ENCODE measurements around the gene SYF2.

Gene SYF2

DNA sequence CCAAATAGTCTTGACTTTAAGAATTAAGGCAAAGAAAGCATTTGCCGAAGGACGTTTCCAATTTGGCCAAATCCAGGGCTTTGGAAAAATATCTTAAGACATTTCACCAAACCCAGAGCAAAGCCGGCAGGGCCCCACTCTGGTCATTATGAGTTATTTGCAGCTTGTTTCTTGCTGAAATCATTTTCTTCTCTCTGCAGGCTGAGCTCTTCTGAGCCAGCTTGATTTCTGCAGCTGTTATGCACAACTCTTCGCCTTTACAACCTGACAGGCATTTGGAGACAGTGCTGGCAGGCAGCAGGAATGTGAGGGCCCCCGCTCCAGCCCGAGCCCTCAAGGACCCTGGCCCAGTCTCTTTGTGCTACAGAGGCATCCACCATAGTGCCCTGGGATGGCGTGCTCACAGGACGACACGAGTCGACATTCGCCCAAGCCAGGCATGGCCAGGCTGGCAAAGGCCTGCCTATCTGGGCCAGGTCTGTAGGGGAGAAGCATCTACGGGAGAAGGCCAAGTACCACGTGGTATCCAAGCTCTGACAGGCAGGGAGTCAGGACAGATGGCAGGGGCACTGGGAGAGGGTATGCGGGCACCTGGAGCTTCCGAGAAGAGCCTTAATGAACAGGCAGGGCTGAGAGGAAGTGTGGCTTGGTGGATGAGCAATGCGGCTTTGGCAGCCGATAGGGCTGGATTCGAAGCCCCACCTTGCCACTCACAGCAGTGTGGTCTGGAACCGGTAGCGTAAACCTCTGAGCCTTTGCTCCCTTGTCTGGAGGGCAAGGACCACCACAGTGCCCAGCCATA is 32.3 kb downstream of the SYF2 start:
- TF ChIP-seq, protein P1, sequence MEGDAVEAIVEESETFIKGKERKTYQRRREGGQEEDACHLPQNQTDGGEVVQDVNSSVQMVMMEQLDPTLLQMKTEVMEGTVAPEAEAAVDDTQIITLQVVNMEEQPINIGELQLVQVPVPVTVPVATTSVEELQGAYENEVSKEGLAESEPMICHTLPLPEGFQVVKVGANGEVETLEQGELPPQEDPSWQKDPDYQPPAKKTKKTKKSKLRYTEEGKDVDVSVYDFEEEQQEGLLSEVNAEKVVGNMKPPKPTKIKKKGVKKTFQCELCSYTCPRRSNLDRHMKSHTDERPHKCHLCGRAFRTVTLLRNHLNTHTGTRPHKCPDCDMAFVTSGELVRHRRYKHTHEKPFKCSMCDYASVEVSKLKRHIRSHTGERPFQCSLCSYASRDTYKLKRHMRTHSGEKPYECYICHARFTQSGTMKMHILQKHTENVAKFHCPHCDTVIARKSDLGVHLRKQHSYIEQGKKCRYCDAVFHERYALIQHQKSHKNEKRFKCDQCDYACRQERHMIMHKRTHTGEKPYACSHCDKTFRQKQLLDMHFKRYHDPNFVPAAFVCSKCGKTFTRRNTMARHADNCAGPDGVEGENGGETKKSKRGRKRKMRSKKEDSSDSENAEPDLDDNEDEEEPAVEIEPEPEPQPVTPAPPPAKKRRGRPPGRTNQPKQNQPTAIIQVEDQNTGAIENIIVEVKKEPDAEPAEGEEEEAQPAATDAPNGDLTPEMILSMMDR (IDR thresholded peaks at IDR 0.05), result no peak
- no peaks in the 10 kb centered on the region for H3K36me3 ChIP-seq (ENCODE audit: control insufficient read depth, insufficient read depth, low read length)

DNA sequence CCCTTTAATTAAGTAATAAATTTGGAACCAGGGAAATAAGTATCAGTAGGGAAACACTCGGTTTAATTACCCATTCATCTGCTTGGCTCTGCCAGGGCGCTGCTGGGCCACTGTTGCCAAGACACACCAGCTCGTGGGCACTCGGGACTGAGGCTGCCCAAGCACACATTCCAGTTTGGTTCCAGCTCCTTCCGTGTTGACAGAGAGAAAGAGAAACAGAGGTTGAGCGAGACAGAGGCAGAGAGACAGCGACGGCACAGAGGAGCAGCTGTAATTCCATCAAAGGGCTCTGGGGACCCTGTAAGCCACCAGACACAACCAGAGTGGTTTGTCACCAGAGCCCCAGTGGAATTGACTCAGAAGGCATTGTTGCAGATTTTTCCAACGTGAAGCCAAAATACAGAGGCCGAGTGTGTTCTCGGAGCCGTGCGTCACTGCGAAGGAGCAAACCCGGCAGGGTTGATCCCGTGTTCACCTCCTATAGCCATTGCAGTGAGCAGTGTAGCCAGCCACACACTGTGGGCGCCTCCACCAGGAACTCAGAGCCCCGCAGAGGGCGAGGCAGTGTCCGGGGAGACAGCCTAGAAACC is 33.5 kb downstream of the SYF2 start:
- Histone ChIP-seq H3K4me3 (ENCODE audit: low read depth, low read length) (no peak overlapping the region), H3K79me2 (no peaks in the 10 kb centered on the region), H3K27me3 (ENCODE audit: control insufficient read depth, insufficient read depth, low read length) (no peaks in the 10 kb centered on the region), H3K36me3 (ENCODE audit: control insufficient read depth, insufficient read depth, low read length) (no peaks in the 10 kb centered on the region), H3K27ac (no peak overlapping the region), H2AFZ (no peak overlapping the region), H3K4me2 (ENCODE audit: low read length) (no peak overlapping the region), H3K9ac (no peak overlapping the region), H3K4me1 (no peaks in the 10 kb centered on the region), H3K9me3 (ENCODE audit: control insufficient read depth, low read length) (no peaks in the 10 kb centered on the region)
- TF ChIP-seq, protein P1 (IDR thresholded peaks at IDR 0.05), result no peak

More for the DNA sequence above, 32.3 kb downstream of the SYF2 start:
- Histone ChIP-seq H3K79me2 (no peaks in the 10 kb centered on the region), H3K27ac (no peak overlapping the region), H3K27me3 (ENCODE audit: control insufficient read depth, insufficient read depth, low read length) (no peaks in the 10 kb centered on the region), H3K9ac (no peak overlapping the region), H3K9me3 (ENCODE audit: control insufficient read depth, low read length) (no peaks in the 10 kb centered on the region), H2AFZ (no peak overlapping the region), H3K4me1 (no peaks in the 10 kb centered on the region), H3K4me3 (ENCODE audit: low read depth, low read length) (no peak overlapping the region), H3K4me2 (ENCODE audit: low read length) (no peak overlapping the region)

DNA sequence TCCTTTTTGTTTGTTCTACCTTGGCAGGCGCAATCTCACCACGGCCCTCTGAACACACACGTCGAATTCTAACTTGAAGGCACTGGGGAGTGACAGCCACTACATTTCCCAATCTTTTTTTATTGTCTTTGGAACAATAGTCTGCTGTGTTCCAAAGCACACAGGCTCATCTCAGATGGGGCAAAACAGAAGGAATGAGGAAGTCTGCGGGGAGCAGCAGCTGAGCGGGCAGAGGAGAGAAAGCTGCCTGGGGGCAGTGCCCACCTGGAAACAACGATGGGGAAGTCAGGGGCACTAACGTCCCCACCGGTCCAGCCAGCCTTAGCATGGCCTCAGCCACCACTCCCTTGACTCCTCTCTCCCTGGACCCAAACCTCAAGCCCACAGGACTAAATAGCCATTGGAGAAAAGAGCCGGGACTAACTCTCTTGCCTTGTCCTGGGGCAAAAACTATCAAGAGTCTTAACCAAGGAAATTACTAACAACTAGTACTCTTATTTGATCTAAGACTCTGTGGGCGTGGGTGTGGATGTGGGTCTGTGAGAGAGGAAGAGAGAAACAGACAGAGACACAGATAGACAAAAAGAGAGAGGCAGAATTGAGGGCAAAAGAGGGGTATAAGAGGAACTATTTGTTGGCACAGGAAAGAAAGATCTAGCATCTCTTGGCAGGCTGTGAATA is 34.2 kb downstream of the SYF2 start:
- Histone ChIP-seq H3K36me3 (ENCODE audit: control insufficient read depth, insufficient read depth, low read length) (no peaks in the 10 kb centered on the region), H3K27ac (no peak overlapping the region), H2AFZ (no peak overlapping the region), H3K27me3 (ENCODE audit: control insufficient read depth, insufficient read depth, low read length) (no peaks in the 10 kb centered on the region), H3K4me3 (ENCODE audit: low read depth, low read length) (no peak overlapping the region), H3K9me3 (ENCODE audit: control insufficient read depth, low read length) (no peaks in the 10 kb centered on the region), H3K4me1 (no peaks in the 10 kb centered on the region), H3K9ac (no peak overlapping the region), H3K4me2 (ENCODE audit: low read length) (no peak overlapping the region), H3K79me2 (no peaks in the 10 kb centered on the region)
- TF ChIP-seq, protein P1 (IDR thresholded peaks at IDR 0.05), result no peak

DNA sequence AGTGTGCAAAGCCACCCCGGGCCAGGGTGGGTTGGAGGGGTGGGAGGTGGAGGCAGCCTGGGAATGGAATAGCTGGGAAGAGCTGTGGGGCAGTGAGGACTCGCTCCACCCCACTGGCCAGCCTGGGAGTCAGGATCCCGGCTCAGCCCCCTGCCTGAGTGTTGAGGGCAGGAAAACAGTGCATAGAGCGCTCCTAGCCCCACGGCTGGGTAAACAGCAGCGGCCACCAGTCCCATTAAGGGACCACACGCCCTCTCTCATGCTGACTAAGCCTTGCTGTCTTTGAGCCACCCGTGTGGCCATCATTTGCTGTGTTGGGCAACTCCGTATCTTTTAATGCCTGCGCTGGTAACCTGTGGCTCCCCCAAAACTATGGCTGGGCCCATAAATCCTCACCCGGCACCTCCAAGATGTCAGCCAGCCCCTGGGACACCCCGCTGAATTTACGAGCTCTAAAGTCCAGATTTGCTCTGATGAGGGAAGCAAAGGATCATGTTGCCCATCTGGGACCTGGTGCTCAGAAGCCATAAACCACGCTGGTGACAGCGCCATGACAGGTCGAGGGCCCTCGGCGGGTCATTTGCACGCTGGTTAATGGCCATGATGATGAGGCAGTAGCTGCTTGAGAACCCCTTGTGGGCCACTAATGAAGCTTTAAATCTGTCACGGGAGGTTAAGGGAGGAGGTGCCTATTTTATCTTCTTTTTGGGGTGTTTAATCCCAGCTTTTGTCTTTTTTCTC is 34.9 kb downstream of the SYF2 start:
- Histone ChIP-seq H3K27ac (no peak overlapping the region), H3K27me3 (ENCODE audit: control insufficient read depth, insufficient read depth, low read length) (no peaks in the 10 kb centered on the region)

More for the DNA sequence above, 34.9 kb downstream of the SYF2 start:
- Histone ChIP-seq H2AFZ (no peak overlapping the region), H3K4me2 (ENCODE audit: low read length) (no peak overlapping the region), H3K79me2 (no peaks in the 10 kb centered on the region), H3K4me1 (no peaks in the 10 kb centered on the region), H3K36me3 (ENCODE audit: control insufficient read depth, insufficient read depth, low read length) (no peaks in the 10 kb centered on the region), H3K9me3 (ENCODE audit: control insufficient read depth, low read length) (no peaks in the 10 kb centered on the region), H3K4me3 (ENCODE audit: low read depth, low read length) (no peak overlapping the region), H3K9ac (no peak overlapping the region)
- TF ChIP-seq, protein P1 (IDR thresholded peaks at IDR 0.05), result no peak

All from parathyroid adenoma (tissue), 2 donors.